ENCODE data around the gene IGSF21.

The IGSF21 gene

DNA sequence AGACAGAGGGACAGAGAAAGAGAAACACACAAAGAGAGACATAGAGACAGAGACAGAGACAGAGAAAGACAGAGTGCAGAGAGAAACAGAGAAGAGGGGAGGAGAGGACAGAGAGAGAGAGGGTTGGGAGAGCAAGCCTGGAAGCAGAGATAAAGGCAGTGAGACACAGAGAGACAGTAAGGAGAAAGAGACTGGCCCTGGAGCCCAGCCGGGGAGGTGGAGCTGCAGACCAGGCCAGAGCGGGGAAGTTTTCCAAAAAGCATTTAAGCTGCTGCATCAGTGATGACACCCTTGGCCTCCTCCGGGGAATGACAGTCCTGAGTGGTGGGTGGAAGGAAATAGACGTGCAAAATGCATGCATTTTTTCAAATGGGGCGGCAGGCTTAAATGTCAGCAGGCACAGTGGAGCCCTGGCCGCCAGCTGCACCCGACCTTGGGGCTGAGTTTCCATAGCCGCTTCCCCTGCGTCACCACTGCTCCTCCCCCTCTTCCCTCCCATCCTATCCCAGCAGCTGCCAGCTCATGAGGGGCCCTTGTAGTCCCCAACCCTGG, 277.7 kb downstream of the IGSF21 start:
- ATAC-seq = no peak
- TF ChIP-seq ZFP30 (CRISPR knock-in tag; IDR thresholded peaks at IDR 0.05) = no peak
- TF ChIP-seq ZNF8 (CRISPR knock-in tag; IDR thresholded peaks at IDR 0.05) = no peak
- TF ChIP-seq TCF4 (CRISPR knock-in tag; IDR thresholded peaks at IDR 0.05; ENCODE audit: borderline replicate concordance) = no peak
- TF ChIP-seq BACH2 (CRISPR knock-in tag; IDR thresholded peaks at IDR 0.05; ENCODE audit: borderline replicate concordance) = no peak
- no peak for TF ChIP-seq RARB (CRISPR knock-in tag; IDR thresholded peaks at IDR 0.05)
- TF ChIP-seq, protein P1, sequence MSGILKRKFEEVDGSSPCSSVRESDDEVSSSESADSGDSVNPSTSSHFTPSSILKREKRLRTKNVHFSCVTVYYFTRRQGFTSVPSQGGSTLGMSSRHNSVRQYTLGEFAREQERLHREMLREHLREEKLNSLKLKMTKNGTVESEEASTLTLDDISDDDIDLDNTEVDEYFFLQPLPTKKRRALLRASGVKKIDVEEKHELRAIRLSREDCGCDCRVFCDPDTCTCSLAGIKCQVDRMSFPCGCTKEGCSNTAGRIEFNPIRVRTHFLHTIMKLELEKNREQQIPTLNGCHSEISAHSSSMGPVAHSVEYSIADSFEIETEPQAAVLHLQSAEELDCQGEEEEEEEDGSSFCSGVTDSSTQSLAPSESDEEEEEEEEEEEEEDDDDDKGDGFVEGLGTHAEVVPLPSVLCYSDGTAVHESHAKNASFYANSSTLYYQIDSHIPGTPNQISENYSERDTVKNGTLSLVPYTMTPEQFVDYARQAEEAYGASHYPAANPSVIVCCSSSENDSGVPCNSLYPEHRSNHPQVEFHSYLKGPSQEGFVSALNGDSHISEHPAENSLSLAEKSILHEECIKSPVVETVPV (CRISPR knock-in tag; IDR thresholded peaks at IDR 0.05) = no peak
- TF ChIP-seq PPARA (CRISPR knock-in tag; IDR thresholded peaks at IDR 0.05; ENCODE audit: borderline replicate concordance) = no peak
- TF ChIP-seq ZC3H10 (CRISPR knock-in tag; IDR thresholded peaks at IDR 0.05) = no peak
- TF ChIP-seq ZFP3 (CRISPR knock-in tag; IDR thresholded peaks at IDR 0.05) = no peak
- no peak for TF ChIP-seq ZNF565 (CRISPR knock-in tag; conservative IDR thresholded peaks at IDR 0.05; ENCODE audit: low read depth)
- TF ChIP-seq, protein P2, sequence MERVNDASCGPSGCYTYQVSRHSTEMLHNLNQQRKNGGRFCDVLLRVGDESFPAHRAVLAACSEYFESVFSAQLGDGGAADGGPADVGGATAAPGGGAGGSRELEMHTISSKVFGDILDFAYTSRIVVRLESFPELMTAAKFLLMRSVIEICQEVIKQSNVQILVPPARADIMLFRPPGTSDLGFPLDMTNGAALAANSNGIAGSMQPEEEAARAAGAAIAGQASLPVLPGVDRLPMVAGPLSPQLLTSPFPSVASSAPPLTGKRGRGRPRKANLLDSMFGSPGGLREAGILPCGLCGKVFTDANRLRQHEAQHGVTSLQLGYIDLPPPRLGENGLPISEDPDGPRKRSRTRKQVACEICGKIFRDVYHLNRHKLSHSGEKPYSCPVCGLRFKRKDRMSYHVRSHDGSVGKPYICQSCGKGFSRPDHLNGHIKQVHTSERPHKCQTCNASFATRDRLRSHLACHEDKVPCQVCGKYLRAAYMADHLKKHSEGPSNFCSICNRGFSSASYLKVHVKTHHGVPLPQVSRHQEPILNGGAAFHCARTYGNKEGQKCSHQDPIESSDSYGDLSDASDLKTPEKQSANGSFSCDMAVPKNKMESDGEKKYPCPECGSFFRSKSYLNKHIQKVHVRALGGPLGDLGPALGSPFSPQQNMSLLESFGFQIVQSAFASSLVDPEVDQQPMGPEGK (CRISPR knock-in tag; IDR thresholded peaks at IDR 0.05; ENCODE audit: borderline replicate concordance) = no peak
- no peak for TF ChIP-seq ESRRG (CRISPR knock-in tag; IDR thresholded peaks at IDR 0.05)
- TF ChIP-seq, protein P3, sequence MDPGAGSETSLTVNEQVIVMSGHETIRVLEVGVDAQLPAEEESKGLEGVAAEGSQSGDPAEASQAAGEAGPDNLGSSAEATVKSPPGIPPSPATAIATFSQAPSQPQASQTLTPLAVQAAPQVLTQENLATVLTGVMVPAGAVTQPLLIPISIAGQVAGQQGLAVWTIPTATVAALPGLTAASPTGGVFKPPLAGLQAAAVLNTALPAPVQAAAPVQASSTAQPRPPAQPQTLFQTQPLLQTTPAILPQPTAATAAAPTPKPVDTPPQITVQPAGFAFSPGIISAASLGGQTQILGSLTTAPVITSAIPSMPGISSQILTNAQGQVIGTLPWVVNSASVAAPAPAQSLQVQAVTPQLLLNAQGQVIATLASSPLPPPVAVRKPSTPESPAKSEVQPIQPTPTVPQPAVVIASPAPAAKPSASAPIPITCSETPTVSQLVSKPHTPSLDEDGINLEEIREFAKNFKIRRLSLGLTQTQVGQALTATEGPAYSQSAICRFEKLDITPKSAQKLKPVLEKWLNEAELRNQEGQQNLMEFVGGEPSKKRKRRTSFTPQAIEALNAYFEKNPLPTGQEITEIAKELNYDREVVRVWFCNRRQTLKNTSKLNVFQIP (CRISPR knock-in tag; IDR thresholded peaks at IDR 0.05; ENCODE audit: borderline replicate concordance, low read depth) = no peak

DNA sequence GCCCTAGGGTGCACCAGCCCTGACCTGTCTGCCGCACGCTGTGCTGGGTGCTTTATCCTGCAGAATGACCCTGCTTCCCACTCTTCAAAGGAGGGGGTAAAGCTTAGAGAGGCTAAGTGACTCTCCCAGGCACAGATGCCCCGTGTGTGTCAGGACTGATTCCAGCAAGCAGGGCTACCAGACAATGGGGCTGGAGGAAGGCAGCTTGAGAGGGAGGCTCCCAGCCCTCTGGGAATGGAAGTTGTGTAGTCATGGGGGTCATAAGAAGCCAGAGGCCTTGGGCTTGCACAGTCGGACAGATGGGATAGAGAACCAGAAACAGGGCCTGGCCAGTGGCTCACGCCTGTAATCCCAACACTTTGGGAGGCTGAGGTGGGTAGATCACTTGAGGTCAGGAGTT, 279.0 kb downstream of the IGSF21 start:
- ATAC-seq = no peak
- no peak for TF ChIP-seq ZNF565 (CRISPR knock-in tag; conservative IDR thresholded peaks at IDR 0.05; ENCODE audit: low read depth)
- TF ChIP-seq ZFP30 (CRISPR knock-in tag; IDR thresholded peaks at IDR 0.05) = no peak
- no peak for TF ChIP-seq CSDC2 (CRISPR knock-in tag; IDR thresholded peaks at IDR 0.05)

DNA sequence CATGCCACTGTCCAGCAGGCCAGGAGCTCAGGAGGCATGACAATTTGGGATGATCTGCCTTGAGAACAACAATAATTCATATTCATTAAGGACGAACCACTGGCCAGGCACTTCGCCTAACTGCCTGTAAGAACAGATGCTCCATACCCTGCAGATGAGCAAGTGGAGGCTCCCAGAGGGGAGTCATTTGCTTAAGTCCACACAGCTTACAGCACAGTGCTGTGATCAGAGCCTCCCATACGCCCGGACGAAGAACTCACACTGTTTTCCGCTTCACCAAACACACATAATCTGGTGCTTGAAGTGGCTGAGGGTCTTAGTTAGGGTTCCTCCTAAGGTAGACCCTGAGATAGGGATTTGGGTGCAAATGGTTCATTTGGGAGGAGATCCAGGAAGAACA, 279.7 kb downstream of the IGSF21 start:
- TF ChIP-seq RARB (CRISPR knock-in tag; IDR thresholded peaks at IDR 0.05) (no peak), ZFP3 (CRISPR knock-in tag; IDR thresholded peaks at IDR 0.05) (no peak), TOX (CRISPR knock-in tag; IDR thresholded peaks at IDR 0.05; ENCODE audit: borderline replicate concordance) (no peak), TCF4 (CRISPR knock-in tag; IDR thresholded peaks at IDR 0.05; ENCODE audit: borderline replicate concordance) (no peak), ISL1 (CRISPR knock-in tag; IDR thresholded peaks at IDR 0.05) (no peak)
- TF ChIP-seq, protein P4, sequence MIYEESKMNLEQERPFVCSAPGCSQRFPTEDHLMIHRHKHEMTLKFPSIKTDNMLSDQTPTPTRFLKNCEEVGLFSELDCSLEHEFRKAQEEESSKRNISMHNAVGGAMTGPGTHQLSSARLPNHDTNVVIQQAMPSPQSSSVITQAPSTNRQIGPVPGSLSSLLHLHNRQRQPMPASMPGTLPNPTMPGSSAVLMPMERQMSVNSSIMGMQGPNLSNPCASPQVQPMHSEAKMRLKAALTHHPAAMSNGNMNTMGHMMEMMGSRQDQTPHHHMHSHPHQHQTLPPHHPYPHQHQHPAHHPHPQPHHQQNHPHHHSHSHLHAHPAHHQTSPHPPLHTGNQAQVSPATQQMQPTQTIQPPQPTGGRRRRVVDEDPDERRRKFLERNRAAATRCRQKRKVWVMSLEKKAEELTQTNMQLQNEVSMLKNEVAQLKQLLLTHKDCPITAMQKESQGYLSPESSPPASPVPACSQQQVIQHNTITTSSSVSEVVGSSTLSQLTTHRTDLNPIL (CRISPR knock-in tag; IDR thresholded peaks at IDR 0.05; ENCODE audit: low read depth) = no peak
- ATAC-seq = no peak

DNA sequence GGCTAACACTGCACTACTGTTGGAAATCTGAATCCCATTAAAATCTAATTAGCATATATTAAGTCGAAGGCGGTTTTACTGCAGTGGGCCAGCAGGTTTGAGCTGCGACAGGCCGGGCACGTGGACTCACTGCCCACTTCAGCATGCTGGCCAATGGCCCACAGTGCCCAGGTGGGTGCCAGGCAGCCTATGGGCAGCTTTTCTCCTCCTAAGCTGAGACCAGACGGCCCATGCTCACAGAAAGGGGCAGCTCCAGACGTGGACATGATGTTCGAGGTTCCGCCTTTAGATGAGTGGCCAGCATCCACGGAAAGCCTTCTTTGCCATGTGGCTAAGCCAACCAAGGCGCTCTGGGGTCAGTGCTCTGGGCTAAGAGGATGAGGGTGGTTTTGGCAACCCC, 283.4 kb downstream of the IGSF21 start:
- ATAC-seq = no peak
- TF ChIP-seq, protein P1 (CRISPR knock-in tag; IDR thresholded peaks at IDR 0.05) = no peak
- TF ChIP-seq ZFP30 (CRISPR knock-in tag; IDR thresholded peaks at IDR 0.05) = no peak

DNA sequence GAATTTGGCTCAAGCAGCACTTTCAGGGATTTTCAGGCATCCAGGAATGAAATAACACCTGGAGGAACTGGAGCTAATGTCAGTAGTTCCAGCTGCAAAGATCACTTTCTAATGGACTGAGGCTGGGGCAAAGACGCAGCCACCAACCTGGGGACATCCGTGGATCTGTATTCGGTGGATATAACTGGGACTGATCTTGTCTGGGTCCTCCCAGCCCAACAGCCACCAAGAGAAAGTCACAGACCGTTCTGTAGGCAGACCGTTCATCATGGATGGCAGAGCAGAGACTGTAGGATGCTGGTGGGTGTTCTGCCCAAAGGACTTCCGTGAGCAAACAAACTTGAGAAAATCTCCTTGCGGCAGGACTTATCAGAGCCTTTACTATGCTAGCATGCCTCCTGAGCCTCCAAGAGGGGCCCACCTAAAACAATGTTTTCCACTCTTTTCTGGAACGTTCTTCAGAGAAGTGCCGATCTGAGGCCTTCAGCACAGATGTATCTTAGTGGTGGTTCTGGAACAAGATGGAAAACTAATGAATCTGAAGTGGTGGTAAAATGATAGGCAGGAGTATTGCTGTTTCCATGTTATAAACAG, 287.1 kb downstream of the IGSF21 start:
- ATAC-seq = no peak
- no peak for TF ChIP-seq GLIS3 (CRISPR knock-in tag; IDR thresholded peaks at IDR 0.05)
- TF ChIP-seq, protein P5, sequence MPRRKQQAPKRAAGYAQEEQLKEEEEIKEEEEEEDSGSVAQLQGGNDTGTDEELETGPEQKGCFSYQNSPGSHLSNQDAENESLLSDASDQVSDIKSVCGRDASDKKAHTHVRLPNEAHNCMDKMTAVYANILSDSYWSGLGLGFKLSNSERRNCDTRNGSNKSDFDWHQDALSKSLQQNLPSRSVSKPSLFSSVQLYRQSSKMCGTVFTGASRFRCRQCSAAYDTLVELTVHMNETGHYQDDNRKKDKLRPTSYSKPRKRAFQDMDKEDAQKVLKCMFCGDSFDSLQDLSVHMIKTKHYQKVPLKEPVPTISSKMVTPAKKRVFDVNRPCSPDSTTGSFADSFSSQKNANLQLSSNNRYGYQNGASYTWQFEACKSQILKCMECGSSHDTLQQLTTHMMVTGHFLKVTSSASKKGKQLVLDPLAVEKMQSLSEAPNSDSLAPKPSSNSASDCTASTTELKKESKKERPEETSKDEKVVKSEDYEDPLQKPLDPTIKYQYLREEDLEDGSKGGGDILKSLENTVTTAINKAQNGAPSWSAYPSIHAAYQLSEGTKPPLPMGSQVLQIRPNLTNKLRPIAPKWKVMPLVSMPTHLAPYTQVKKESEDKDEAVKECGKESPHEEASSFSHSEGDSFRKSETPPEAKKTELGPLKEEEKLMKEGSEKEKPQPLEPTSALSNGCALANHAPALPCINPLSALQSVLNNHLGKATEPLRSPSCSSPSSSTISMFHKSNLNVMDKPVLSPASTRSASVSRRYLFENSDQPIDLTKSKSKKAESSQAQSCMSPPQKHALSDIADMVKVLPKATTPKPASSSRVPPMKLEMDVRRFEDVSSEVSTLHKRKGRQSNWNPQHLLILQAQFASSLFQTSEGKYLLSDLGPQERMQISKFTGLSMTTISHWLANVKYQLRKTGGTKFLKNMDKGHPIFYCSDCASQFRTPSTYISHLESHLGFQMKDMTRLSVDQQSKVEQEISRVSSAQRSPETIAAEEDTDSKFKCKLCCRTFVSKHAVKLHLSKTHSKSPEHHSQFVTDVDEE (CRISPR knock-in tag; IDR thresholded peaks at IDR 0.05) = no peak
- TF ChIP-seq, protein P2 (CRISPR knock-in tag; IDR thresholded peaks at IDR 0.05; ENCODE audit: borderline replicate concordance) = no peak
- TF ChIP-seq, protein P4 (CRISPR knock-in tag; IDR thresholded peaks at IDR 0.05; ENCODE audit: low read depth) = no peak

All from SK-N-SH treated with all-trans-retinoic acid at 6 μM for 48 hours (cell line).